ENCODE data around the gene IFITM5. TPM values are rescaled to one million over a fixed set of nuclear protein-coding genes. Genes with fewer than 3 reads are reported as not detected.

The IFITM5 gene
- total and polyA plus RNA-seq, 9 of the 15 experiments (the other 6 are each of a cell fraction or from before 2014, with no cell fraction given), result 0.19 TPM; not detected in 8

DNA sequence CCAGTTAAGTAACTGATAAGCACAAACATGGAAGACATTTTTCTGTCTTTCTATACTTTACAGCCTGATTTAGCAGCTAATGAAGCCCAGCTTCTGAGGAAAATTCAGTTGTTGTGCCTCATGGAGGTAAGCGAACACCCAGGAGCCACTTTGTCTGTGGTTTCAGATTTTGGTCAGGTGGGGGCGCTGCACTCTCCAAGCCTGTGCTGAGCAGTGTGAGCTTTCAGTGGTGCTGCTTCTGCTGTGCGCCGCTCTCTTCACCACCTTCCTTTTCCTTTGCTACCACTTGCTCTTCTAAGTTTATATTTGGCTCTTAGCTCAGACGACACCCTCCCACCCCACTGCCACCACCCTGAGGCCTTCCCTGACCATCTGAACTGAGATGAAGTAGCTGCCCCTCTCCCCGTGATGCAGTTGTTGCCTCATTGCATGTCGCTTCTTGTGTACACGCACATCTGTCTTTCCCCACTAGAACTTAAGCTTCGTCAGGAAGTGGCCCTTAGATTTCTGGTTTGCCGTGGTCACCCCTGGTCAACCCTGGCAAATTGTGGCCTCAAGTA lies 48.5 kb downstream of the IFITM5 start (continued):
- TF ChIP-seq, protein P1, sequence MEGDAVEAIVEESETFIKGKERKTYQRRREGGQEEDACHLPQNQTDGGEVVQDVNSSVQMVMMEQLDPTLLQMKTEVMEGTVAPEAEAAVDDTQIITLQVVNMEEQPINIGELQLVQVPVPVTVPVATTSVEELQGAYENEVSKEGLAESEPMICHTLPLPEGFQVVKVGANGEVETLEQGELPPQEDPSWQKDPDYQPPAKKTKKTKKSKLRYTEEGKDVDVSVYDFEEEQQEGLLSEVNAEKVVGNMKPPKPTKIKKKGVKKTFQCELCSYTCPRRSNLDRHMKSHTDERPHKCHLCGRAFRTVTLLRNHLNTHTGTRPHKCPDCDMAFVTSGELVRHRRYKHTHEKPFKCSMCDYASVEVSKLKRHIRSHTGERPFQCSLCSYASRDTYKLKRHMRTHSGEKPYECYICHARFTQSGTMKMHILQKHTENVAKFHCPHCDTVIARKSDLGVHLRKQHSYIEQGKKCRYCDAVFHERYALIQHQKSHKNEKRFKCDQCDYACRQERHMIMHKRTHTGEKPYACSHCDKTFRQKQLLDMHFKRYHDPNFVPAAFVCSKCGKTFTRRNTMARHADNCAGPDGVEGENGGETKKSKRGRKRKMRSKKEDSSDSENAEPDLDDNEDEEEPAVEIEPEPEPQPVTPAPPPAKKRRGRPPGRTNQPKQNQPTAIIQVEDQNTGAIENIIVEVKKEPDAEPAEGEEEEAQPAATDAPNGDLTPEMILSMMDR (IDR thresholded peaks at IDR 0.05 in 2 of 3, conservative IDR thresholded peaks at IDR 0.05 in 1 of 3; ENCODE audit: insufficient read depth in 2 of 3, low read depth in 1 of 3, low read length in 3 of 3), result peak; percentile 76 to 90 (median 83)
- TF ChIP-seq, protein P2, sequence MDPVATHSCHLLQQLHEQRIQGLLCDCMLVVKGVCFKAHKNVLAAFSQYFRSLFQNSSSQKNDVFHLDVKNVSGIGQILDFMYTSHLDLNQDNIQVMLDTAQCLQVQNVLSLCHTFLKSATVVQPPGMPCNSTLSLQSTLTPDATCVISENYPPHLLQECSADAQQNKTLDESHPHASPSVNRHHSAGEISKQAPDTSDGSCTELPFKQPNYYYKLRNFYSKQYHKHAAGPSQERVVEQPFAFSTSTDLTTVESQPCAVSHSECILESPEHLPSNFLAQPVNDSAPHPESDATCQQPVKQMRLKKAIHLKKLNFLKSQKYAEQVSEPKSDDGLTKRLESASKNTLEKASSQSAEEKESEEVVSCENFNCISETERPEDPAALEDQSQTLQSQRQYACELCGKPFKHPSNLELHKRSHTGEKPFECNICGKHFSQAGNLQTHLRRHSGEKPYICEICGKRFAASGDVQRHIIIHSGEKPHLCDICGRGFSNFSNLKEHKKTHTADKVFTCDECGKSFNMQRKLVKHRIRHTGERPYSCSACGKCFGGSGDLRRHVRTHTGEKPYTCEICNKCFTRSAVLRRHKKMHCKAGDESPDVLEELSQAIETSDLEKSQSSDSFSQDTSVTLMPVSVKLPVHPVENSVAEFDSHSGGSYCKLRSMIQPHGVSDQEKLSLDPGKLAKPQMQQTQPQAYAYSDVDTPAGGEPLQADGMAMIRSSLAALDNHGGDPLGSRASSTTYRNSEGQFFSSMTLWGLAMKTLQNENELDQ (CRISPR knock-in tag; IDR thresholded peaks at IDR 0.05; ENCODE audit: borderline replicate concordance), result no peak
- peak in 1 of 3 experiments; percentile 14 for TF ChIP-seq YY1 (IDR thresholded peaks at IDR 0.05; ENCODE audit: borderline replicate concordance in 1 of 3, control insufficient read depth in 1 of 3, extremely low read depth in 1 of 3, insufficient read depth in 3 of 3, insufficient read length in 1 of 3, insufficient replicate concordance in 2 of 3, low read depth in 1 of 3, low read length in 2 of 3)

DNA sequence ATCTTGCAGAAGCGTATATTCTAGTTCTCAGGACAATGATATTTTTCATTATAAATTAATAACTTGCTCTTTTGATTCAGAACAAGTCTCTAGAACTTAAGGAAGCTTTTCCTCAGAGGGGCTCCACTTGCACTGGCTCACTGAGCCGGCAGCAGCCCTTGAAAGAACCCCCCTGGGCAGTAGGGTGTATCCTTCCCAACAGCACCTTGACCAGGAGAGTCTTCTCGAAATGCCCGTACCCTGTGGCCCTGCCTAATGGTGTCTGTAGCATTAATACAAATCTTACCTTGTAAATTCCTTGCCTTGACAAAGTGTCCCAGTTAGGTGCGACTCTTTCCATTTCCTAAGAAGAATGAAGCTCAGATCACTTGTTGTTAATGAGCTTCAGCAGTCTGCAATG lies 49.1 kb downstream of the IFITM5 start:
- intact Hi-C loops (cut with micrococcal nuclease) (no loop called here), in situ Hi-C loops (cut with MboI) (loop anchor here (5.0 kb wide), 1 partner anchor 107 kb away; no protein-coding TSS in a partner anchor)
- no peak overlapping the region for H3K4me3 ChIP-seq
- BruUV-seq (replicated peaks), result no TSS peak
- H3K9ac ChIP-seq (ENCODE audit: insufficient read depth in 1 of 2, low read depth in 2 of 2, low read length in 2 of 2), result no peak overlapping the region
- peaks cover 86% of the 10 kb centered on the region for H3K36me3 ChIP-seq (ENCODE audit: control insufficient read depth, insufficient read depth, low read length)
- H3K9me3 ChIP-seq (replicated peaks; ENCODE audit: control insufficient read depth, insufficient read depth, low read depth, low read length), result no peaks in the 10 kb centered on the region
- H3K27ac ChIP-seq (ENCODE audit: extremely low read depth, low read depth, low read length), result no peak overlapping the region
- no peak for DNase-seq (ENCODE audit: extremely low read depth in 1 of 4, low spot score in 3 of 4)
- H3K27me3 ChIP-seq (ENCODE audit: control insufficient read depth in 2 of 2, insufficient read depth in 2 of 2, low read length in 2 of 2), result no peaks in the 10 kb centered on the region
- no peaks in the 10 kb centered on the region for H3K79me2 ChIP-seq (ENCODE audit: control insufficient read depth, insufficient read depth, low read length)
- no peaks in the 10 kb centered on the region for H4K20me1 ChIP-seq (replicated peaks; ENCODE audit: control insufficient read depth, insufficient read depth, low read length)
- ChIA-PET POLR2A (interaction anchor here (0.6 to 2.0 kb wide), 11 partner anchors 10 to 216 kb away, joined by 3 to 9 read pairs (median 3); partner anchors contain the start of genes BET1L, PSMD13 and RIC8A), CTCF (ENCODE audit: low intra/inter-chr PET ratio) (interaction anchor here (0.6 to 1.1 kb wide), 2 partner anchors 40 to 111 kb away, joined by 3 read pairs; no protein-coding TSS in a partner anchor)
- no peak for FAIRE-seq
- peak; percentile 11; the same call in 2 of the 3 replicates for ATAC-seq
- no peak overlapping the region for H3K4me2 ChIP-seq (ENCODE audit: insufficient read depth, low read length)
- no peaks in the 10 kb centered on the region for H3K4me1 ChIP-seq (replicated peaks in 1 of 2; ENCODE audit: control insufficient read depth in 2 of 2, insufficient read depth in 2 of 2, low read length in 2 of 2)
- H2AFZ ChIP-seq (ENCODE audit: low read depth, low read length), result no peak overlapping the region
- H3K9me1 ChIP-seq (ENCODE audit: control insufficient read depth, insufficient read depth, low read length), result no peaks in the 10 kb centered on the region
- 85% methylated on average over 5 of the region's 5 CpGs for WGBS (ENCODE audit: insufficient coverage, low coverage, missing lambda C conversion rate)
- TF ChIP-seq NCOA6 (IDR thresholded peaks at IDR 0.05) (no peak), KLF1 (tag; IDR thresholded peaks at IDR 0.05) (no peak), L3MBTL2 (IDR thresholded peaks at IDR 0.05) (no peak), ZNF354B (CRISPR knock-in tag; IDR thresholded peaks at IDR 0.05) (no peak), RCOR1 (IDR thresholded peaks at IDR 0.05; ENCODE audit: borderline replicate concordance in 1 of 2, low read depth in 2 of 2, low read length in 2 of 2) (no peak), ELF4 (CRISPR knock-in tag; IDR thresholded peaks at IDR 0.05) (no peak)
- TF ChIP-seq, protein P3, sequence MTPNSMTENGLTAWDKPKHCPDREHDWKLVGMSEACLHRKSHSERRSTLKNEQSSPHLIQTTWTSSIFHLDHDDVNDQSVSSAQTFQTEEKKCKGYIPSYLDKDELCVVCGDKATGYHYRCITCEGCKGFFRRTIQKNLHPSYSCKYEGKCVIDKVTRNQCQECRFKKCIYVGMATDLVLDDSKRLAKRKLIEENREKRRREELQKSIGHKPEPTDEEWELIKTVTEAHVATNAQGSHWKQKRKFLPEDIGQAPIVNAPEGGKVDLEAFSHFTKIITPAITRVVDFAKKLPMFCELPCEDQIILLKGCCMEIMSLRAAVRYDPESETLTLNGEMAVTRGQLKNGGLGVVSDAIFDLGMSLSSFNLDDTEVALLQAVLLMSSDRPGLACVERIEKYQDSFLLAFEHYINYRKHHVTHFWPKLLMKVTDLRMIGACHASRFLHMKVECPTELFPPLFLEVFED (CRISPR knock-in tag; conservative IDR thresholded peaks at IDR 0.05), result no peak
- TF ChIP-seq, protein P4, sequence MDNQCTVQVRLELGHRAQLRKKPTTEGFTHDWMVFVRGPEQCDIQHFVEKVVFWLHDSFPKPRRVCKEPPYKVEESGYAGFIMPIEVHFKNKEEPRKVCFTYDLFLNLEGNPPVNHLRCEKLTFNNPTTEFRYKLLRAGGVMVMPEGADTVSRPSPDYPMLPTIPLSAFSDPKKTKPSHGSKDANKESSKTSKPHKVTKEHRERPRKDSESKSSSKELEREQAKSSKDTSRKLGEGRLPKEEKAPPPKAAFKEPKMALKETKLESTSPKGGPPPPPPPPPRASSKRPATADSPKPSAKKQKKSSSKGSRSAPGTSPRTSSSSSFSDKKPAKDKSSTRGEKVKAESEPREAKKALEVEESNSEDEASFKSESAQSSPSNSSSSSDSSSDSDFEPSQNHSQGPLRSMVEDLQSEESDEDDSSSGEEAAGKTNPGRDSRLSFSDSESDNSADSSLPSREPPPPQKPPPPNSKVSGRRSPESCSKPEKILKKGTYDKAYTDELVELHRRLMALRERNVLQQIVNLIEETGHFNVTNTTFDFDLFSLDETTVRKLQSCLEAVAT (IDR thresholded peaks at IDR 0.05), result no peak

All from K562 (cell line).